ENCODE measurements around the gene ST3GAL2.

- TF ChIP-seq, protein P1, sequence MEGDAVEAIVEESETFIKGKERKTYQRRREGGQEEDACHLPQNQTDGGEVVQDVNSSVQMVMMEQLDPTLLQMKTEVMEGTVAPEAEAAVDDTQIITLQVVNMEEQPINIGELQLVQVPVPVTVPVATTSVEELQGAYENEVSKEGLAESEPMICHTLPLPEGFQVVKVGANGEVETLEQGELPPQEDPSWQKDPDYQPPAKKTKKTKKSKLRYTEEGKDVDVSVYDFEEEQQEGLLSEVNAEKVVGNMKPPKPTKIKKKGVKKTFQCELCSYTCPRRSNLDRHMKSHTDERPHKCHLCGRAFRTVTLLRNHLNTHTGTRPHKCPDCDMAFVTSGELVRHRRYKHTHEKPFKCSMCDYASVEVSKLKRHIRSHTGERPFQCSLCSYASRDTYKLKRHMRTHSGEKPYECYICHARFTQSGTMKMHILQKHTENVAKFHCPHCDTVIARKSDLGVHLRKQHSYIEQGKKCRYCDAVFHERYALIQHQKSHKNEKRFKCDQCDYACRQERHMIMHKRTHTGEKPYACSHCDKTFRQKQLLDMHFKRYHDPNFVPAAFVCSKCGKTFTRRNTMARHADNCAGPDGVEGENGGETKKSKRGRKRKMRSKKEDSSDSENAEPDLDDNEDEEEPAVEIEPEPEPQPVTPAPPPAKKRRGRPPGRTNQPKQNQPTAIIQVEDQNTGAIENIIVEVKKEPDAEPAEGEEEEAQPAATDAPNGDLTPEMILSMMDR (conservative IDR thresholded peaks at IDR 0.05 in 1 of 2, IDR thresholded peaks at IDR 0.05 in 1 of 2; ENCODE audit: low read depth in 1 of 2, low read length in 2 of 2): no peak
- no peak for TF ChIP-seq EZH2 (IDR thresholded peaks at IDR 0.05; ENCODE audit: low read length, missing control alignments)
Observed at GRCh38 chr16:70349783-70350182, 89.1 kb downstream of the ST3GAL2 start.

Measured in fibroblast of lung (primary cell).